SH-SY5Y (cell line): ENCODE results near the gene DCTD.

Source experiments
- GATA2 ChIP-seq: IDR thresholded peaks from 2 replicates; pipeline ENCODE4 v1.6.1; 2011; ENCODE audit warnings: mild to moderate bottlenecking, low read depth, low read length
- GATA3 ChIP-seq: IDR thresholded peaks from 2 replicates; pipeline ENCODE4 v1.6.1; 2011; ENCODE audit warnings: low read depth, mild to moderate bottlenecking, low read length, moderate library complexity

DNA sequence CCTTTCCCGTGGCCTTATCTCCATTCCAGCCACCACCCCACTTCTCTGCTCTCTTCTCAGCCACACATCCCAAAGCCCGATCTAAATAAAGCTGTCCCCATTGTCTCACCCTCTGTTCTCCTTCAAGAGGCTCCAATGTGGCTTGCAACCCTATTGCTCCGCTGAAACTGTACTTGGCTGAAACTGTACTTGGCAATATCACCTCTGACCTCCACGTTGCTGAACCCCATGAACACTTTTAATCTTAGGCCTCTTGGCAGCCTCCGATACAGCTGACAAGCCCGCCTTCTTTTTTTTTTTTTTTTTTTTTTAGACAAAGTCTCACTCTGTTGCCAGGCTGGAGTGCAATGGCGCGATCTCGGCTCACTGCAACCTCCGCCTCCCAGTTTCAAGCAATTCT, 12.1 kb downstream of the DCTD start:
- TF ChIP-seq GATA3, result no peak
- no peak for TF ChIP-seq GATA2
